ENCODE results near the gene PEBP1. TPM values are rescaled to one million over a fixed set of nuclear protein-coding genes. Genes with fewer than 3 reads are reported as not detected.

PEBP1 gene
- total RNA-seq, 2 experiments from 2014 or later, result 96.3 to 104 TPM

- no peak for DNase-seq
- H3K4me1 Mint-ChIP-seq, result peaks cover 5% of the 10 kb centered on the region
- no peaks in the 10 kb centered on the region for H3K27me3 Mint-ChIP-seq
- ChIA-PET POLR2A (interaction anchor here (0.5 kb wide), 1 partner anchor 12 kb away, joined by 3 read pairs; no protein-coding TSS in a partner anchor), CTCF (interaction anchor here (1.2 kb wide), 1 partner anchor 190 kb away, joined by 5 read pairs; the partner anchor contains the start of gene SUDS3)
- no peaks in the 10 kb centered on the region for H3K9me3 Mint-ChIP-seq
- peaks cover 17% of the 10 kb centered on the region for H3K36me3 Mint-ChIP-seq (ENCODE audit: low read depth)
- H3K4me3 Mint-ChIP-seq, result no peak overlapping the region
- H3K27ac Mint-ChIP-seq, result no peak overlapping the region
Measured at GRCh38 chr12:118185602-118186397, 49.9 kb downstream of the PEBP1 start.

GRCh38 chr12:118187751-118188435 is 52.0 kb downstream of the PEBP1 start:
- no peak for DNase-seq
- ChIA-PET POLR2A (no interaction called here), CTCF (interaction anchor here (0.7 kb wide), 1 partner anchor 188 kb away, joined by 4 read pairs; the partner anchor contains the start of gene SUDS3)
- Mint-ChIP-seq H3K27me3 (no peaks in the 10 kb centered on the region), H3K4me3 (no peak overlapping the region), H3K36me3 (ENCODE audit: low read depth) (peaks cover 12% of the 10 kb centered on the region), H3K27ac (no peak overlapping the region), H3K9me3 (no peaks in the 10 kb centered on the region), H3K4me1 (no peaks in the 10 kb centered on the region)

- H3K4me3 Mint-ChIP-seq, result no peak overlapping the region
- no peaks in the 10 kb centered on the region for H3K9me3 Mint-ChIP-seq
- peaks cover 12% of the 10 kb centered on the region for H3K36me3 Mint-ChIP-seq (ENCODE audit: low read depth)
- CTCF ChIA-PET, result no interaction called here
- POLR2A ChIA-PET, result no interaction called here
- no peak for DNase-seq
- H3K4me1 Mint-ChIP-seq, result no peaks in the 10 kb centered on the region
- H3K27me3 Mint-ChIP-seq, result no peaks in the 10 kb centered on the region
- H3K27ac Mint-ChIP-seq, result no peak overlapping the region
Measured at GRCh38 chr12:118188690-118189371, 52.9 kb downstream of the PEBP1 start.

GRCh38 chr12:118189741-118190191 is 53.8 kb downstream of the PEBP1 start:
- no peak overlapping the region for H3K4me3 Mint-ChIP-seq
- H3K4me1 Mint-ChIP-seq, result no peaks in the 10 kb centered on the region
- no peaks in the 10 kb centered on the region for H3K9me3 Mint-ChIP-seq
- no peak overlapping the region for H3K27ac Mint-ChIP-seq
- peaks cover 15% of the 10 kb centered on the region for H3K36me3 Mint-ChIP-seq (ENCODE audit: low read depth)
- ChIA-PET CTCF (no interaction called here), POLR2A (no interaction called here)
- H3K27me3 Mint-ChIP-seq, result no peaks in the 10 kb centered on the region
- DNase-seq, result no peak

- Mint-ChIP-seq H3K36me3 (ENCODE audit: low read depth) (peaks cover 16% of the 10 kb centered on the region), H3K4me3 (no peak overlapping the region), H3K4me1 (no peaks in the 10 kb centered on the region), H3K27ac (no peak overlapping the region), H3K9me3 (no peaks in the 10 kb centered on the region), H3K27me3 (no peaks in the 10 kb centered on the region)
- CTCF ChIA-PET, result no interaction called here
- DNase-seq, result no peak
- POLR2A ChIA-PET, result no interaction called here
Measured at GRCh38 chr12:118190266-118190665, 54.3 kb downstream of the PEBP1 start.

GRCh38 chr12:118193477-118193876 is 57.6 kb downstream of the PEBP1 start:
- POLR2A ChIA-PET, result no interaction called here
- no peaks in the 10 kb centered on the region for H3K9me3 Mint-ChIP-seq
- H3K27ac Mint-ChIP-seq, result no peak overlapping the region
- H3K36me3 Mint-ChIP-seq (ENCODE audit: low read depth), result peaks cover 26% of the 10 kb centered on the region
- CTCF ChIA-PET, result no interaction called here
- no peak overlapping the region for H3K4me3 Mint-ChIP-seq
- no peak for DNase-seq
- no peaks in the 10 kb centered on the region for H3K27me3 Mint-ChIP-seq
- H3K4me1 Mint-ChIP-seq, result no peaks in the 10 kb centered on the region

- ChIA-PET POLR2A (no interaction called here), CTCF (no interaction called here)
- peaks cover 25% of the 10 kb centered on the region for H3K36me3 Mint-ChIP-seq (ENCODE audit: low read depth)
- no peaks in the 10 kb centered on the region for H3K9me3 Mint-ChIP-seq
- no peak for DNase-seq
- no peak overlapping the region for H3K4me3 Mint-ChIP-seq
- no peak overlapping the region for H3K27ac Mint-ChIP-seq
- H3K27me3 Mint-ChIP-seq, result no peaks in the 10 kb centered on the region
- no peaks in the 10 kb centered on the region for H3K4me1 Mint-ChIP-seq
Measured at GRCh38 chr12:118193958-118194357, 58.0 kb downstream of the PEBP1 start.

Other genes with a start within 250 kb of the PEBP1 start
- under 1 TPM; 0.04 to 0.15 TPM for gene KSR2, start 167.1 kb upstream of the PEBP1 start, total RNA-seq
- 10 to 100 TPM; 41.9 to 45.1 TPM for gene RFC5, start 119.4 kb upstream of the PEBP1 start, total RNA-seq
- gene WSB2, start 74.9 kb upstream of the PEBP1 start, total RNA-seq, result 10 to 100 TPM; 44.3 to 46.4 TPM
- gene VSIG10, start 32.1 kb upstream of the PEBP1 start, total RNA-seq, result 1 to 10 TPM; 6.4 to 6.7 TPM
- 10 to 100 TPM; 52.5 to 63.3 TPM for gene TAOK3, start 236.8 kb downstream of the PEBP1 start, total RNA-seq
- gene SUDS3, start 240.4 kb downstream of the PEBP1 start, total RNA-seq, result 10 to 100 TPM; 23.8 to 25.4 TPM